ENCODE results near the gene ARSH.

- TF ChIP-seq ZNF384 (IDR thresholded peaks at IDR 0.05) (no peak), SUZ12 (IDR thresholded peaks at IDR 0.05) (no peak), SP1 (IDR thresholded peaks at IDR 0.05) (no peak), BHLHE40 (IDR thresholded peaks at IDR 0.05; ENCODE audit: borderline replicate concordance) (no peak), NFRKB (IDR thresholded peaks at IDR 0.05) (no peak), HDGF (IDR thresholded peaks at IDR 0.05; ENCODE audit: borderline replicate concordance) (no peak)
These were observed 37.3 kb upstream of the ARSH start for GRCh38 chrX:2969021-2969420.
